Activated naive CD4-positive, alpha-beta T cell treated with anti-CD3 and anti-CD28 coated beads, Interleukin-2, amount 50 U/mL, for 24 hours (primary cell): Measurements from ENCODE around the gene AAGAB.

Experiments used
- H3K27ac Mint-ChIP-seq: one replicate; pipeline ENCODE4 v1.8.0; 2021; ENCODE audit warnings: mild to moderate bottlenecking, mixed read lengths
- H3K27me3 Mint-ChIP-seq: one replicate; pipeline ENCODE4 v1.8.0; 2021; ENCODE audit warnings: mixed read lengths
- H3K36me3 Mint-ChIP-seq: one replicate; pipeline ENCODE4 v1.8.0; 2021; ENCODE audit warnings: mixed read lengths
- H3K4me1 Mint-ChIP-seq: one replicate; pipeline ENCODE4 v1.8.0; 2021; ENCODE audit warnings: mixed read lengths
- H3K4me3 Mint-ChIP-seq: one replicate; pipeline ENCODE4 v1.8.0; 2021; ENCODE audit warnings: mild to moderate bottlenecking, mixed read lengths
- H3K9me3 Mint-ChIP-seq: one replicate; pipeline ENCODE4 v1.8.0; 2021; ENCODE audit warnings: mixed read lengths

Gene AAGAB

DNA sequence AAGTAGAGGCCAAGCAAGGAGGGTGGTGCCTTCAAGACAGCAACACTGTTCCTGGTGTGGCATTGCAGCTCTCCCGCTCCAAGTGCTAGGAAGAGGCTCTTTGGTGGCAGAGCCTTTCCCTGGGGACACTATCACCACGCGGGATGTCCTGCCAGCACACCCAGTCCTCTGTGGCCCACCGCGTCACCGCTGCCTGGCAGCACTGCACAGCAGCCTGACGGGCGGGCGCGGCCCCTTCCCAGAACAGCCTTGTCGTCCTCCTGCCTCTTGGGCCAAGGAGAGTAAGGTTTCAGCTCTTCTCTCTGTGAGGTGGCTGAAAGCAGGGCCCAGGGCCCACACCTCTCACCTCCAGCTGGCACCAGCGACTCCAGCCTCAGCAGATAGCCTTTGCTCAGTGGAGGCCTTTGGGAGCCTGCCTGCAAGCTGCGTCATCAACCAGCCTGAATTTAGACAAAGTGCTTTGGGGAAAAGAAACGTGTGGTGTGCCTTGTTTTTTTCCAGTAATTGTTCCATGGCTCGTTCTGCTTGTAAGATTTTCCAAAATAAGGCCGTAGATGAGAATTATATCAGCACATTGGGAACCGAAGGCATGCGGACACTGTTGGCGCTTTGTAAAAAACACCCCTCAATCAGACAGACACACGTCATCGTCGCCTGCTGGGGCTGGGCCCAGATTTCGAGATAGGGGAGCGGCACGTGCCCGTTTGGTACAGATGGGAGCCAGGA lies 65.0 kb downstream of the AAGAB start:
- no peaks in the 10 kb centered on the region for H3K27me3 Mint-ChIP-seq
- no peak overlapping the region for H3K4me3 Mint-ChIP-seq
- no peaks in the 10 kb centered on the region for H3K4me1 Mint-ChIP-seq
- peaks cover 14% of the 10 kb centered on the region for H3K36me3 Mint-ChIP-seq
- H3K9me3 Mint-ChIP-seq, result no peaks in the 10 kb centered on the region
- no peak overlapping the region for H3K27ac Mint-ChIP-seq

DNA sequence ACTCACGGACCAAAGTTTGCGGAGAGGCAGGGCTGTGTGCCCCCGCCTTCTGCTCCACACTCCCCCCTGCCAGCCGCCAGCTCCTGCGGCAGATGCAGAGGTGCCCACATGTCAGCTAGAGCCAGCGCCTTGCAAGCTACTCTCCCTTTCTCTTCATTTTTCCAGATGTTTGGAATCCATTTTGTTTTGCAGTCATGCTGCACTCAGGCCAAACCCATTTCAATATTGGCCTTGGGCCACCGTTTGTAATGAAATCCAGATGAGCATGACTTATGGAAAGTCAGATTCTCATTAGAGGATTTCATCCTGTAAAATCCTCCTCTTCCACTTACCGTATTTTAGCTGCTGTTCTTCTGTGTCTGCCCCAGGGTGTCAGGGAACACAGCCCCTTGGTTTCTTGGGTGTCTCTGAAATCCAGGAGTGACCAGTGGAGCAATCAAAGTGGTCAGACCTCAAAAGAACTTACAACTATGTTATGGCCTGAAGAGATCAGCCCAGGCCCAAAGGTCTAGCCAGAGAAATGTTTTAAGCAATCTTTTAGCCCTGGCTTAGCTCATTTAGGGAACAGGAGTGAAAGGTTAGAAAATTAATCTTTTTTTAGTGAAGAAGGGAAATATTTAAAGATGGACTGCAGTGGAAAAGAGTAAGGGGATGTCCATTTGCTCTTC lies 65.8 kb downstream of the AAGAB start:
- Mint-ChIP-seq H3K4me1 (no peaks in the 10 kb centered on the region), H3K27ac (peak overlapping the region; percentile 61), H3K9me3 (no peaks in the 10 kb centered on the region), H3K36me3 (peaks cover 11% of the 10 kb centered on the region), H3K27me3 (no peaks in the 10 kb centered on the region), H3K4me3 (no peak overlapping the region)

DNA sequence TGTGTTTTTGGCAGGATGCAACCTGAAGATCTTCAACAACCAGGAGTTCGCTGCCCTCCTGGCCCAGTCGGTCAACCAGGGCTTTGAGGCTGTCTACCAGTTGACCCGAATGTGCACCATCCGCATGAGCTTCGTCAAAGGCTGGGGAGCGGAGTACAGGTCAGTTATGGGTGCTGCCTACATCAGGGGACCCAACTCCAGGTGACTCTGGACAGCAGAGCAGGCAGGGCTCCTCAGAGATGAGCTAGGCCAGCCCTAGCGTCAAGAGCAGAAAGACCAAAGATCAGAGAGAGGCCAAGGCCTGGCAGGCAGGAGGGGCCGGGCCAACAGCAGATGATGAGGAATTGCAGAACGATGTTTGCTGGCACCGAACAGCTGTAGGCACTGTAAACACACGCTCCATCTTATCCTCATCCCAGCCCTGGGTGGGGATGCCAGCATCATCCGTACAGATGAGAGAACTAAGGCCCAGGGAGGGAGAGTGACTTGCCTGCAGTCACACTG lies 67.1 kb downstream of the AAGAB start:
- Mint-ChIP-seq H3K27me3 (no peaks in the 10 kb centered on the region), H3K36me3 (peaks cover 9% of the 10 kb centered on the region), H3K4me1 (no peaks in the 10 kb centered on the region), H3K4me3 (no peak overlapping the region), H3K9me3 (no peaks in the 10 kb centered on the region), H3K27ac (no peak overlapping the region)

DNA sequence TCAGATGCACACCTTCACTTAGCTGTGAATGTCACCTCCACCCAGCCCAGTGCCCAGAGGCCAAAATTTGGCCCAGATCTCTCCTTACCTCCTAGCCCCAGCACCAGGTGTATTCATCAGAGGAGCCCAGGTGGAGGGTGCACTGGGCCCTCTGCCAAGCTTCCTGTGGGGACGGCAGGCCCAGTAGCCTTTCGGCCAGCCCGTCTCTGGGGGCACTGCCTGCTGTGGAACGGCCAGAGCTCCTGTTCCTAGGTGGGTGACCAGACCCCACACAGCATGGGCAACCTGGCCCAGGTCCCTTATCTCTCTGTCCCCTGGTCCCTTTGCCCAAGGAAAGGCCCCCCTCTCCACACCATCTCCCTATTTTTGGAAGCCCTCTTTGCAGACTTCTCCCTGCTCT lies 67.8 kb downstream of the AAGAB start:
- no peaks in the 10 kb centered on the region for H3K9me3 Mint-ChIP-seq
- no peaks in the 10 kb centered on the region for H3K4me1 Mint-ChIP-seq
- H3K36me3 Mint-ChIP-seq, result peaks cover 9% of the 10 kb centered on the region
- no peaks in the 10 kb centered on the region for H3K27me3 Mint-ChIP-seq
- H3K4me3 Mint-ChIP-seq, result no peak overlapping the region
- H3K27ac Mint-ChIP-seq, result no peak overlapping the region

DNA sequence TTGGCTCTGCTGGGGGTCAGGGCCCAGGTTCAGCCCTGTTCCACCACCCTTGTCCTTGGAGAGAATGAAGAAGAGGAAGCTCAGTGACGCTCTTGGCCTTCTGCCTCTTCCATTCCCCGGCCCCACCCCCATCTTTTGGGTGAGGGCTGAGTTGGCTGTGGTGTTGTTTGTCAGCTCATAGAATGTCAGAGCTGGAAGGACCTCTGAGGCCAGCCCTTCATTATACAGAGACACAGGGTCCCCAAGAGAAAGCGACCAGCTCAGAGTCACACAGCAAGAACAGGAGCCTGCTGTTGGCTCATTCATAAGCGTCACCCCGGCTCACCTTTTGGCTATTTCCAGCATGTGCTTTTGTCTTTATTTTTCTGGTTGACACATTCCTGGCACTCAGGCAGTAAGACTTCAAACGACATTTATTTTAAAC lies 68.2 kb downstream of the AAGAB start:
- Mint-ChIP-seq H3K36me3 (peaks cover 9% of the 10 kb centered on the region), H3K9me3 (no peaks in the 10 kb centered on the region), H3K27me3 (no peaks in the 10 kb centered on the region), H3K4me1 (no peaks in the 10 kb centered on the region), H3K4me3 (no peak overlapping the region), H3K27ac (peak overlapping the region; percentile 65)

DNA sequence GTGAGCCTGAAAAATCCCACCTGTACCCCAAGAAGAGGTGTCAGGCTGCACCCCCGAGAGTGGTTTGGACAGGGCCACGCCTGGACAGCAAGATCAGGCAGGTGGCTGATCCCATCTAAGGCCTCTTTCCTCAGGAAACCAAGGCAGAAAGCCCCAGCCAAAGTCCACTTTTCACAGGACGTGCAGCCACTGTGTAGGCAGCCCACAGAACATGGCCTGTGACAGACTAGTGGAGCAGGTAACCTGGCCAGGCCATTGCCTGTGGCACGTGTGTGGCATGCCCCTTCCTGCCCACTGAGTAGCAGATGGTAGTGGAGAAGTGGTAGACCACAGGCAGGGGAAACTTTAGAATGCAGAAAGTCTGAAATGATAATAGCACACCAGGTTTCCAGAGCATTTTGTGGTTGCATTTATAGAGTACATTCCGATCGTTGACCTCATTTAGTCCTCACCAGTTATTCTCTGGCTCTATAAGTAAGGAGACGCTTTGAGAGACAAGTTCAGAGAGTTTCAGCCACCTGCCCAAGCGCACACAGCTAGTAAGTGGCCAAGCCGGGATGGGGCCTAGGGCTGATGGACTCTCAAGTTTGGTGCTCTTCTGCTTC lies 68.7 kb downstream of the AAGAB start:
- no peaks in the 10 kb centered on the region for H3K27me3 Mint-ChIP-seq
- H3K27ac Mint-ChIP-seq, result peak overlapping the region; percentile 65
- peaks cover 7% of the 10 kb centered on the region for H3K36me3 Mint-ChIP-seq
- H3K4me1 Mint-ChIP-seq, result no peaks in the 10 kb centered on the region
- H3K9me3 Mint-ChIP-seq, result no peaks in the 10 kb centered on the region
- H3K4me3 Mint-ChIP-seq, result no peak overlapping the region

DNA sequence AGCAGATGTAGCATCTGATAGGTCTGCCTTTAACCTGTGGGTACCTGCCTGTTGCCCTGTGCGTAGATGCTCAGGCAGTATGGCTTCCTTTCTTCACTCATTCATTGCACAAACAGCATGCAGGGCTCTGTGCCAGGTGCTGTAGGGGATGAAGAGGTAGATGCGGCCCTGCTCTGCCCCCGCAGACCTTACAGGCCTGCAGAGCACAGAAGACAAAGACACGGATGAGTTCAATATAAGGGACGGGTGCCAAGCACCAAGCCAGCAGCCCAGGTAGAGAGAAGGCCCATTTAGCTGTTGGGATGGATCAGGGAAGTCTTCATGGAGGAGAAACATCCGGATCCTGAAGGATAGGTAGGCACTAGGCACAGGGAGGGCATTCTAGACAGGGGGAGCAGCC lies 69.4 kb downstream of the AAGAB start:
- Mint-ChIP-seq H3K4me3 (no peak overlapping the region), H3K27ac (no peak overlapping the region), H3K36me3 (peaks cover 7% of the 10 kb centered on the region), H3K4me1 (no peaks in the 10 kb centered on the region), H3K27me3 (no peaks in the 10 kb centered on the region), H3K9me3 (no peaks in the 10 kb centered on the region)

DNA sequence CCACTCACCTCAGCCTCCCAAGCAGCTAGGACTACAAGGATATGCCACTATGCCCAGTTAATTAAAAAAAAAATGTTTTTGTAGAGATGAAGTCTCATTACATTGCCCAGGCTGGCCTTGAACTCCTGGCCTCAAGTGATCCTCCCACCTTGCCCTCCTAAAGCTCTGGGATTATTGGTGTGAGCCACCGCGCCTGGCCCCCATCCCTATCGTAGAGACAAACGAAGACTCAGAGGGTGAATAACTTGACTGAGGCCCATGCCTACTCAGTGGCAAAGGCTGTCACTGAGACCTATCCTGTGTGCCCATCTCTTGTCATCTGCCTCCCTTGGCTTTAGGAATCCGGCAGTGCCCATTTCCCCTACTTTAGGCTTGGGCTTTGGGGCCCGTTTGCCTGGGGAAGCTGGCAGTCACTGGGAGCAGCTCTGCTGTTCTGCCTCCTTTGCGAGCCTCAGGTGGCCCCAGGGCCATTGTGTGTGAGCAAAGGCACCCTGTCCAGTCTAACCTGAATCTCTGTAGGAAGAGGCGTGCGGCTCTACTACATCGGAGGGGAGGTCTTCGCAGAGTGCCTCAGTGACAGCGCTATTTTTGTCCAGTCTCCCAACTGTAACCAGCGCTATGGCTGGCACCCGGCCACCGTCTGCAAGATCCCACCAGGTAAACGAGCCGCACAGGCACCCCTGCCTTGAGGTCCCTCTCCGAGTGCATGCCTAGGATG lies 70.1 kb downstream of the AAGAB start:
- H3K9me3 Mint-ChIP-seq, result no peaks in the 10 kb centered on the region
- H3K36me3 Mint-ChIP-seq, result peaks cover 7% of the 10 kb centered on the region
- H3K27me3 Mint-ChIP-seq, result no peaks in the 10 kb centered on the region
- no peak overlapping the region for H3K27ac Mint-ChIP-seq
- no peaks in the 10 kb centered on the region for H3K4me1 Mint-ChIP-seq
- H3K4me3 Mint-ChIP-seq, result no peak overlapping the region

DNA sequence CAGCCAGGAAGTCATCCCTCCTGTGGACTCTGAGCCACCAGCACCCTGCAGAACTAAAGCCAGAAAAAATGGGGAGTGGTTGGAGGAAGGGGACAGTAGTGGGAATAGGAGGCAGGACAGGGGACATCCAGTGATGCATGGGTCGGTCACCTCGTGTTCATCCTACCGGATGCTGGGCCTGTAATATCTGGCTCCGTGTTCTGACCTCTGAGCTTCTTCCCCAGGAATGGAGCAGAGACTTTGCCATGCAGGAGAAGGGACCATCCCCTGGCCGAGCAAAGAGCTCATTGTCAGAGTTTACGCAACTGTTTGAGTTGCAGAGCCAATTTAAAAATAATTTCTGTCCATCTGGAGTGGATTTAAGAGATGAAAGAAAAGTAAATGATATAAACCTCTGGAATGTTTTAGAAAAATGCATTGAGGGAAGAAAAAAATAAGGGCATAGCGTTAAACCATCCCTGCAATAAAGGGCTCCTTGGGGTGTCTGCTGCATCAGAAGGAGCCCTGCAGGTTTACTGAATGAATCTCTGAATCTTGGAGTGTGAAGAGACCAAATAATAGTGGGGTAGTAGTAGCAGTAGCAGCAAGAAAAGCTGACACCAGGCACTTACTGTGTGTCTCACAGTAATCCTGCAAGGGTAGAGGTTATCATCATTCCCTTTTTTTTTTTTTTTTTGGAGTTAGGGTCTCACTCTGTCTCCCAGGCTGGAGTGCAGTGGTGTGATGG lies 70.9 kb downstream of the AAGAB start:
- Mint-ChIP-seq H3K4me1 (no peaks in the 10 kb centered on the region), H3K27ac (peak overlapping the region; percentile 41), H3K9me3 (no peaks in the 10 kb centered on the region), H3K27me3 (no peaks in the 10 kb centered on the region), H3K36me3 (peaks cover 6% of the 10 kb centered on the region), H3K4me3 (no peak overlapping the region)

DNA sequence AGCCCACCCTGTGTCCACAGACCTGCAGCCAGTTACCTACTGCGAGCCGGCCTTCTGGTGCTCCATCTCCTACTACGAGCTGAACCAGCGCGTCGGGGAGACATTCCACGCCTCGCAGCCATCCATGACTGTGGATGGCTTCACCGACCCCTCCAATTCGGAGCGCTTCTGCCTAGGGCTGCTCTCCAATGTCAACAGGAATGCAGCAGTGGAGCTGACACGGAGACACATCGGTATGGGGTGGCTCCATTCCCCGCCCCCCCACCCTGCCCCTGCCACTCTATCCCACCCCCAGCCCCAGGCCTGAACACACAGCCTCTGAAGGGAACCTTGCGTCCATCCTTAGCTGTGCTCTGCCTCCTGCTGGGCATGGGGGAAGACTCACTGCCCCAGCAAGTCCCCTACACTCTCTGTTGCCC lies 73.2 kb downstream of the AAGAB start:
- Mint-ChIP-seq H3K27me3 (no peaks in the 10 kb centered on the region), H3K4me3 (no peak overlapping the region), H3K27ac (no peak overlapping the region), H3K4me1 (peaks cover 8% of the 10 kb centered on the region), H3K36me3 (peaks cover 2% of the 10 kb centered on the region), H3K9me3 (no peaks in the 10 kb centered on the region)

DNA sequence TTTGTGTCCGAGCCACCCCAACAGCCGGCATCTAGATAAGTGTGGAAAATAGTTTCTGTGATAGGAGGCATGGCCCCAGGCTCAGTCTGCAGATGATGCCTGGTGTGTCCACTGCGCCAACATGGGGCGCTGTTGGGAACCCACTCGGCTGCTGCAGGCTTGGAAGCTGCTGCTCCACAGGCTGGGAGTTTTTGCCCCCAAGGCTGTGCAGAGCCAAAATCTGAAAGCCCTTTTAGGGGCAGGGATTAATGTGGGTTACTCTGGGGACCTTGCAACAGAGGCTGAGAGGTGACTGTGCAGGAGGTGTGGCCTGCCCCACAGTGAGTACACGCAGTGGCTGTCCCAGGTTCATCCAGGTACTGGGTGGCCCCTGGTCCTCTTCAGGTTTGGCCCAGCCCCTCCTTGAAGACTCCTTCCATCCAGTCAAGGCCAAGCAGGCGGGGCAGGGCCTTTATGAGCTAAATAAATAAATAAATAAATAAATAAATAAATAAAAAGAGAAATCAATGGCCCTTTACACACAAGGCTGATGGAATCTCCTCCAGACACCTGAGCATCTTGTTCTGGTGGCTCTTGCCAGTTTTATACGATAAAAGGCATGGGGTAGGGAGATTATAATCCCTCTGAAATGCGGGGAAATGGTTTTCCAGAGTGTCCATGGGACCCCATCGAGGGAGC lies 73.8 kb downstream of the AAGAB start:
- H3K27me3 Mint-ChIP-seq, result no peaks in the 10 kb centered on the region
- H3K4me3 Mint-ChIP-seq, result no peak overlapping the region
- H3K4me1 Mint-ChIP-seq, result peaks cover 14% of the 10 kb centered on the region
- peaks cover 2% of the 10 kb centered on the region for H3K36me3 Mint-ChIP-seq
- H3K9me3 Mint-ChIP-seq, result no peaks in the 10 kb centered on the region
- H3K27ac Mint-ChIP-seq, result no peak overlapping the region

DNA sequence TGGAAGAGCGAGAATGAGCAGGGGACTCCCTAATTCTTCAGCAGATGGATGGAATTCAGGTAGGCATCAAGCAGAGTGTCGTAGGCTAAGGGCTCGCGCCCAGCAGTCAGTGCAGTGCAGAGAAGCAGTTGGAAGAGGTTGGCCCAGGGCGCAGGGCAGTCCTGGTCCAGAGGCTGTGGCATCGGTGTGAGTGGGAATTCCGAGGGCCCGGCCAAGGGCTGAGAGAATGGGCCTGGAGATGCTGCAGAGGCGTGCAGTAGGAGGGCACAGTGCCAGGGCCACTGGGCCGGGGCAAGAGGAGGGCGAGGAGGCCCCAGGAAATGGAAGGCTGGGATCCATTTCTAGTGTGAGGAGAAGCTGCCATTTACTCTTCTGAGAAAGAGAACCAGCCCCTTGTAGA lies 74.4 kb downstream of the AAGAB start:
- H3K27ac Mint-ChIP-seq, result peak overlapping the region; percentile 31
- H3K4me1 Mint-ChIP-seq, result peaks cover 20% of the 10 kb centered on the region
- no peak overlapping the region for H3K4me3 Mint-ChIP-seq
- peaks cover 3% of the 10 kb centered on the region for H3K36me3 Mint-ChIP-seq
- H3K27me3 Mint-ChIP-seq, result no peaks in the 10 kb centered on the region
- H3K9me3 Mint-ChIP-seq, result no peaks in the 10 kb centered on the region

DNA sequence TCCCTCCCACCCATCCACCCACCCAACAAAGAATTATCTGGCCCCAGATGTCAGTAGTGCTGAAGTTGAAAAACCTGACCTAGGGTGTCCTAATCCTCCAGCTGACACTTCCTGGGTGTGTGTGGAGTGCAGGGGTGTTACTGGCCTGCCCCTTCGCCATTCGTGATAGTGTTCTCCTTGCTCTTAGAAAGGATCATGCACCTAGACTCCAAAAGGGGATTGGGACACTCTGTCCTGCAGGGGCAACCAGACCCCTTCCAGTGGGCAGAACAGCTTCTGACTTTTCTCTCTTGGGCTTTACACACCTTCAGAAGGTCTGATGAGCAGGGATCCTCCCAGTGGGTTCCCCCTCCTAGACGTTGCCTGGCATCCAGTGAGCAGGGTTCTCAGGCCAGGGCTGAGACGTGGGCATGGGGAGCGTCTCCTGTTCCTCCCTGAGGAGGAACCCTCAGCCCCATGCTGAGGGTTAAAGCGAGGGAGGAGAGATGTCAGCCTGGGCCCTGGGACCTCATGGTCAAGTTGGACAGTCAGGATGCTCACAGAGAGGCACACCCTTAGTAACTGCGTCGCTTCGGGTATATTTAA lies 75.0 kb downstream of the AAGAB start:
- peaks cover 6% of the 10 kb centered on the region for H3K36me3 Mint-ChIP-seq
- peaks cover 25% of the 10 kb centered on the region for H3K4me1 Mint-ChIP-seq
- H3K9me3 Mint-ChIP-seq, result no peaks in the 10 kb centered on the region
- H3K27ac Mint-ChIP-seq, result peak overlapping the region; percentile 31
- H3K4me3 Mint-ChIP-seq, result no peak overlapping the region
- H3K27me3 Mint-ChIP-seq, result no peaks in the 10 kb centered on the region

DNA sequence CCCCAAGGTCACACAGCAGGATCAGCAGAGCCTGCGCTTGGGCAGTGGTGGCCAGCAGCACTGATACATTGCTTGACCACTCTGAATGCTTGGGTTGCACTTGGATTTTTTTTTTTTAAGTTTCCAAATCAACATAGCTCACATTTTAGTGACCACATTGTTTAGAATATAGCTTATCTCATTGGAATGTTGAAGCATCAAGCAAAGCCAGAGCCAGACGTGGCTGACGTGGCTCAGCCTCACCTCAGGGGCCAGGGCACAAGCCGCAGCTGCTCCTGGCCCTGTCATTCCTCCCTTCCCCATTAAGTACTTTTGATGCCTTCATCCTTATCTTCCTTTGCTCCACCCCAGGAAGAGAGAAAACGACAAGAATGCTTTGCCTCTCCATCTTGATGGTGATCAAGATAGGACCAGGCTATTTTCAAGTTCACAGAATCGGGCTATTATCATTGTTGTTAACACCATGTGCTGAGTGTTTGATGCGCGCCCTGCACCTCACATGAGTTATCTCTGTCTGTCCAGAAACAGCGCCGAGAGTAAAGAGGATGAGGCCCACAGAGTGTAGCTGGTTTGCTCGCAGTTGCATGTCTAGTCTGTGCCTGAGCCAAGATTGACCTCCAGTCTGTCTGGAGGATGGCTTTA lies 75.8 kb downstream of the AAGAB start:
- Mint-ChIP-seq H3K36me3 (peaks cover 7% of the 10 kb centered on the region), H3K4me3 (no peak overlapping the region), H3K27ac (no peak overlapping the region), H3K4me1 (peaks cover 33% of the 10 kb centered on the region), H3K27me3 (no peaks in the 10 kb centered on the region), H3K9me3 (no peaks in the 10 kb centered on the region)
